ENCODE results near the gene BOD1.

The BOD1 gene

GRCh38 chr5:173645890-173646574 is 29.6 kb upstream of the BOD1 start:
- DNase-seq (ENCODE audit: low read depth): no peak
- no peak overlapping the region for H3K4me3 ChIP-seq (ENCODE audit: low read length)
- no peak for TF ChIP-seq CTCF (IDR thresholded peaks at IDR 0.05; ENCODE audit: insufficient read depth, low read depth, low read length, missing control alignments)

- no peak for DNase-seq (ENCODE audit: low read depth)
- no peak for TF ChIP-seq CTCF (IDR thresholded peaks at IDR 0.05; ENCODE audit: insufficient read depth, low read depth, low read length, missing control alignments)
- H3K4me3 ChIP-seq (ENCODE audit: low read length): no peak overlapping the region
Measured at GRCh38 chr5:173645437-173645807, 29.0 kb upstream of the BOD1 start.

DNA sequence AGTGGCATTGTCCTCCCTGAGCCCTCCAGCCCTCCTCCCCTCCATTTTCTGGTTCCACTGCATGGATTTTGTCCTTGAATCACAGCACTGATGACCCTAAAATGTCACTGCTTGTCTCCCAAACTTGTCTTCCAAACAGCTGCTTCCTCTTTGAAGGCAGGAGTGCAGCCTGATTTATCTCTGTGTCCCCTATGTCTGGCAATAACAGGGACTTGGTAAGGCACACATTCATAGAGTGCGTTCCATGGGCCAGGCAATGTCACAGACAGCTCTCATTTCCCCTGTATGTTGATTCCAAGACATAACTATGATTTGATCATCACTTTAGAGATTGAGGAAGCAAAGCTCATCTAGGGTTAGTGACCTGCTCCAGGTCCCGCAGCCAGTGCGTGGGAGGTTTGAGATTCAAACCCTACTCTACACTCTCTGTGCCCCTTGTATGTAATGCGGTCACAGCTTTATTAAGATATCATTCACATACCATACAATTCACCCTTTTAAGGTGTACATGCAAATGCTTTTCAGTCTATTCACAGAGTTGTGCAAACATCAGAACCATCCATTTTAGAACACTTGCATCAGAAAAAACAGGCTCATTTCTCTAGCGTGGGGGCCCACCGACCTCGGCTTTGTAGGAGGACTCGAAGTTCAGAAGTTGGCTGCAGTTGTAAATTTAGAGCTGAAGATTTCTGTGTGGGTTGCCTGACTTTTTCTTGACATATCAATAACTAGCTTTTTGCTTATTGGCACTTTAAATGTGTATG is 28.4 kb upstream of the BOD1 start:
- no peak for DNase-seq (ENCODE audit: low read depth)
- TF ChIP-seq CTCF (IDR thresholded peaks at IDR 0.05; ENCODE audit: insufficient read depth, low read depth, low read length, missing control alignments): no peak
- H3K4me3 ChIP-seq (ENCODE audit: low read length): no peak overlapping the region

- TF ChIP-seq CTCF (IDR thresholded peaks at IDR 0.05; ENCODE audit: insufficient read depth, low read depth, low read length, missing control alignments): no peak
- no peak overlapping the region for H3K4me3 ChIP-seq (ENCODE audit: low read length)
- DNase-seq (ENCODE audit: low read depth): no peak
Measured at GRCh38 chr5:173643964-173644363, 27.5 kb upstream of the BOD1 start.

DNA sequence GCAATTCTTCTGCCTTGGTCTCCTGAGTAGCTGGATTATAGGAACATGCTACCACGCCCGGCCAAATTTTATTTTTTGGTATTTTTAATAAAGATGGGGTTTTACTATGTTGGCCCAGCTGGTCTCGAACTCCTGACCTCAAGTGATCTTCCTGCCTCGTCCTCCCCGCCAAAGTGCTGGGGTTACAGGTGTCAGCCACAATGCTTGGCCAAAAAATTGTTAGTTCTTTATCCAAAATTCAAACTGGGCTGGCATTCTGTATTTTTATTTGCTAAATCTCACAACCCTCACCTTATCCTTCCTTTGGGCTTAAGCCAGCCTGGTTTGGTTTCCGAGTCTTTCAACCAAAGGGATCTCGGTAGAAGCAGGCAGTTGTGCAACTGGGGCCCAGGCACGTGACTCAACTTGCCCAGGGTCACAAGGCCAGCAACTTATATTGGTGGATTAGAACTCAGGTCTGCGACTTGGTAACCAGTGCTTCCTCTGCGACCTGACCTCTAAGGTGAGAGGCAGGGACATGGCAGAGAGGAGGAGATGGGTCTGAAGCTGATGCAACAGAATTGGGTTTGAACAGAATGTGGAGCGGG is 26.5 kb upstream of the BOD1 start:
- no peak for DNase-seq (ENCODE audit: low read depth)
- H3K4me3 ChIP-seq (ENCODE audit: low read length): no peak overlapping the region
- no peak for TF ChIP-seq CTCF (IDR thresholded peaks at IDR 0.05; ENCODE audit: insufficient read depth, low read depth, low read length, missing control alignments)

- no peak for TF ChIP-seq CTCF (IDR thresholded peaks at IDR 0.05; ENCODE audit: insufficient read depth, low read depth, low read length, missing control alignments)
- no peak overlapping the region for H3K4me3 ChIP-seq (ENCODE audit: low read length)
- no peak for DNase-seq (ENCODE audit: low read depth)
Measured at GRCh38 chr5:173642191-173642816, 25.9 kb upstream of the BOD1 start.

All from epithelial cell of esophagus (primary cell).